MG63 (cell line): ENCODE data around the gene ABHD12. TPM values are rescaled to one million over a fixed set of nuclear protein-coding genes. Genes with fewer than 3 reads are reported as not detected.

Experiments
- DNase-seq: peaks from one replicate; pipeline ENCODE4 v3.0.0-alpha.2; 2020
- H3K27me3 ChIP-seq: fragments of 250-450 bp; sonication (Bioruptor Pico); 2 replicates; pipeline ENCODE4 v1.5.1; 2020; ENCODE audit warnings: mild to moderate bottlenecking, moderate library complexity
- H3K36me3 ChIP-seq: fragments of 250-450 bp; sonication (Bioruptor Pico); 2 replicates; pipeline ENCODE4 v1.5.1; 2020; ENCODE audit warnings: mild to moderate bottlenecking, moderate library complexity
- H3K4me3 ChIP-seq: fragments of 250-450 bp; sonication (Bioruptor Pico); 2 replicates; pipeline ENCODE4 v1.5.1; 2020; ENCODE audit warnings: mild to moderate bottlenecking, moderate library complexity
- H3K9me3 ChIP-seq: fragments of 250-450 bp; sonication (Bioruptor Pico); 2 replicates; pipeline ENCODE4 v1.5.1; 2020; ENCODE audit warnings: mild to moderate bottlenecking, moderate library complexity
- total RNA-seq: library from RNA; depleted of rRNA; stranded (reverse); fragments of >200 nt; shearing (Covaris generic); gene quantifications from 2 replicates; pipeline ENCODE4 v1.2.3, GENCODE V29; 2014; ENCODE audit warnings: low replicate concordance

ABHD12 gene
- total RNA-seq, 1 experiment from 2014 or later, result 15.9 TPM

DNA sequence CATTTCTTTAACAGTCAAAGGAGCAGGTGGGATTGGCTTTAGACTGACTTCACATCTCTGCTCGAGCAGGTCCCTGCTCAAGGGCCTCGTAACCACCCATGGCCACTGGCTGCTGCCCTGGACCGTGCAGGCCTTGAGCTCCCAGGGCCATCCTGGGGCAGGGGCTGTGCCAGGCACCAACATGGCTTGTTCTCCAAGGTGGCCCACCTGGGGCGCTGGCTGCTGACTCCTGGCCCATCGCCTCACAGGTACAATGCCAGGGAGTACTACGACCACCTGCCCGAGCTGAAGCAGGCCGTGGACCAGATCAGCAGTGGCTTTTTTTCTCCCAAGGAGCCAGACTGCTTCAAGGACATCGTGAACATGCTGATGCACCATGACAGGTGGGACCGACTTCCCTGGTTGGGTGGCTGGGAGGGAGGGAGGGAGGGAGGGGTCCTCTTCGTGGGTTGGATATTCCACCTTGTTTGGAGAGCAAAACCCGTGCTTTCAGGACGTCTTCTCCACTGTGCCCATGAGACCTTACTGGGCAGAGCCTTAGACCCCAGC is 96.7 kb downstream of the ABHD12 start:
- no peaks in the 10 kb centered on the region for H3K9me3 ChIP-seq

DNA sequence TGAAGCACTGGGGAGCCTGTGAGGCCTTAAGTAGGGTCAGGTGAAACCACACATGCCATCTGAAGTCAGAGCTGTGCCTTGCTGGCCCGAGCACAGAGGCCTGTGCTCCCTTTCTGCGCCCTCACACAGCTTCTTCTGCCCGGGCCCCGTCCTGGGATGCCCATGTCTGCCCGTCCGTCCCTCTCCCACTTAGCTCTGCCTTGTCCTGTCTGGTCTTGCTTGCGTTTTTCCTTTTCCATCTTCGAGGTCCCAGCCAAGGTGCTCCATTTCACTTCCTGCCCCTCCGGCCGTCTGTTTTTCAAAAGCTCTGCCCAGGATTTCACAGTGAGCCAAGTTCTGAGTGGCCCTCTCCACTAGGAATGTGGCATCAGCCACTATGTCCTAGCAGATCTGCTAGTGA is 97.1 kb downstream of the ABHD12 start:
- Histone ChIP-seq H3K27me3 (no peaks in the 10 kb centered on the region), H3K36me3 (peaks cover 6% of the 10 kb centered on the region; the same call in 1 of the 2 replicates), H3K9me3 (no peaks in the 10 kb centered on the region), H3K4me3 (no peak overlapping the region)
- no peak for DNase-seq

More for the DNA sequence above, 96.7 kb downstream of the ABHD12 start:
- H3K36me3 ChIP-seq, result peaks cover 6% of the 10 kb centered on the region; the same call in 1 of the 2 replicates
- no peaks in the 10 kb centered on the region for H3K27me3 ChIP-seq
- no peak for DNase-seq
- H3K4me3 ChIP-seq, result no peak overlapping the region

DNA sequence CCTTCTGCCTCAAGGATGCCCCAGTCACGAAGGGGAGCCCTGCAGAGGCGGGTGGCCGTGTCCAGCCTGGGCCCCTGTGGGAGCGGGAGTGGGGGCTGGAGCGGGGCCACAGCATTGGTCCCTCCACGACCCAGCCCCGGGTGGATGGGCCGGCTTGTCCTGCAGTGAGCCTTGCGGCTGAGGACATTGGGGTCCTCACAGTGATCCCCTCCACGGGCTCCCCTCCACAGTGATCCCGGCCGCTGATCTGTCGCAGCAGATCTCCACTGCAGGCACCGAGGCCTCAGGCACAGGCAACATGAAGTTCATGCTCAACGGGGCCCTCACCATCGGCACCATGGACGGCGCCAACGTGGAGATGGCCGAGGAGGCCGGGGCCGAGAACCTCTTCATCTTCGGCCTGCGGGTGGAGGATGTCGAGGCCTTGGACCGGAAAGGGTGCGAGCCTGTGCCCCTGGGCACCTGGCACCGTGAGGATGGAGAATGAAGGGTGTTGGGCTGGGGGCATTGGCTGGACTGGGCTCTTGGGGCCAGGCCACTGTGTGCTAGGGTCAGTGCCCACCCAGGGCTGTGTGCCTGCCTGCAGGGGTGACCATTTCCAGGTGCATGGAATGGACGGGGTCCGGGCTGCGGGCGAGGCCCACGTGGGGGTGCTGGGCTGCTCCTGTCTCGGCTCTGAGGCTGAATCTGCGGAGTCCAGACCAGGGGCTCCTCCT is 98.3 kb downstream of the ABHD12 start:
- Histone ChIP-seq H3K27me3 (no peaks in the 10 kb centered on the region), H3K9me3 (no peaks in the 10 kb centered on the region), H3K36me3 (peaks cover 3% of the 10 kb centered on the region; the same call in 1 of the 2 replicates), H3K4me3 (no peak overlapping the region)
- no peak for DNase-seq

DNA sequence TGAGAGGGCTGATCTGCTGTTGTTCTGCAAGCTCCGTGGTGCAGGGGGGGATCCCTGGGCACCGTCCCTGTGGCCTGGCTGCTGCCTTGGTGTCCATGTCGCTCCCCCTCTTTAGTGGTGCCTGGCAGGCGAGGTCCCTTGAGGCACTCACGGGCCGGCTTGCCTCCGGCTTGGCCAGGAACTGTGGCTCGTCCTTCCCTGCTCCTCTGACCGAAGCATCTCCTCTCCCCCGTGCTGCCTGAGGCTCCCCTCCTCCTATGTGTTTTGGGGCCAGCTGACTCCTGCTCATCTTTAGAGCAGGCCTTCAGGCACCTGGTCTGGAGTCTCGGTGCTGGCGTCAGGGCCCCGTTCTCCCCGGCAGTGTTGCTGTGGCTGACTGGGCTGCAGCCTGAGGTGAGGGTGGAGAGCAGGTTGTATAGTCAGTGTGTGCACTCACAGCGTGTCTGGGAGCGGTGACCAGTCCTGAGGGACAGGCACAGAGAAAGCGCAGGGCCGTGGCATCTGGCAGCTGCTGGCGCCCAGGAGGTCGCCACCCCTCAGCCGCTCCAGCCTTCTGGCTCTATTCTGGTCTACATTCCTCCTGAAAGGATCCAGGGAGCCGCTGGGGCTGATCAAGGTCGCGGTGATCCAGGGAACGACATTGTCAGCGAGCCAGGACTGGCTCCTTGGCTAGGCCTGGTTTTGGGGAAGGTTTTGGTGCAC is 99.1 kb downstream of the ABHD12 start:
- Histone ChIP-seq H3K27me3 (no peaks in the 10 kb centered on the region), H3K9me3 (no peaks in the 10 kb centered on the region), H3K4me3 (no peak overlapping the region), H3K36me3 (peaks cover 2% of the 10 kb centered on the region; the same call in 1 of the 2 replicates)
- no peak for DNase-seq

DNA sequence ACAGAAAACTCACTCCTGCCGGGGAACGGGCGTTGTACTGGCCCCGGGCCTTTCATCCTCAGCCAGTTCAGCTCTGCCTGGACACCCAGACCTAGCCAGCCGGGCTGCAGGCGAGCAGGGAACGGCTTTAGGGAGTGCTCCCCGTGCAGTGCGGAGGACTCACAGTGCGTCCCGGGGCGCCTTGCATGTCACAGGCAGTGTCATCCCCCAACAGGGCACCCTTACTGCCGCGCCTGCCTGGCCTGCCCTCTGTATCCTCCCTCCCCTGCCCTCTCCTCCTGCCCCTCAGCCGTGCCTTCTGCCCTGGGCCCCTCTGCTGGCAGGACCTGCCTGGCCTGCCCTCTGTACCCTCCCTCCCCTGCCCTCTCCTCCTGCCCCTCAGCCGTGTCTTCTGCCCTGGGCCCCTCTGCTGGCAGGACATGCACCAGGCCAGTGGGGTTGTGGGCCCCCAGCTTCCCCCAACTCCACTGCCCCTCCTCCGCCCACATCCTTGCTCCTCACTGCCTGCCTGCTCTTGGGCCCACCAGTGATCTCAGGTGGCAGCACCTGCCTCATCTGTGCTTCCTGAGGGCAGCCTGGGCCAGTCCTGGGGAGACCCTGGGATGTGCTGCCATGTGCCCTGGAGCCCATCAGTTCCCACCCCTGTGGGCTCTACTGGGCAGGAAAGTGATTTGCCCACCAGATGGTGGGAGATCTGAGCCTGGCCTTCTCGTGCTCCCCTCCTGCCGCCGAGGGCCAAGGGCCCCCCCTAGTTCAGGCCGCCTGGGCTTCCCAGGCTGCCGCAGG is 99.8 kb downstream of the ABHD12 start:
- Histone ChIP-seq H3K4me3 (no peak overlapping the region), H3K9me3 (no peaks in the 10 kb centered on the region), H3K36me3 (peaks cover 2% of the 10 kb centered on the region; the same call in 1 of the 2 replicates), H3K27me3 (no peaks in the 10 kb centered on the region)
- no peak for DNase-seq

DNA sequence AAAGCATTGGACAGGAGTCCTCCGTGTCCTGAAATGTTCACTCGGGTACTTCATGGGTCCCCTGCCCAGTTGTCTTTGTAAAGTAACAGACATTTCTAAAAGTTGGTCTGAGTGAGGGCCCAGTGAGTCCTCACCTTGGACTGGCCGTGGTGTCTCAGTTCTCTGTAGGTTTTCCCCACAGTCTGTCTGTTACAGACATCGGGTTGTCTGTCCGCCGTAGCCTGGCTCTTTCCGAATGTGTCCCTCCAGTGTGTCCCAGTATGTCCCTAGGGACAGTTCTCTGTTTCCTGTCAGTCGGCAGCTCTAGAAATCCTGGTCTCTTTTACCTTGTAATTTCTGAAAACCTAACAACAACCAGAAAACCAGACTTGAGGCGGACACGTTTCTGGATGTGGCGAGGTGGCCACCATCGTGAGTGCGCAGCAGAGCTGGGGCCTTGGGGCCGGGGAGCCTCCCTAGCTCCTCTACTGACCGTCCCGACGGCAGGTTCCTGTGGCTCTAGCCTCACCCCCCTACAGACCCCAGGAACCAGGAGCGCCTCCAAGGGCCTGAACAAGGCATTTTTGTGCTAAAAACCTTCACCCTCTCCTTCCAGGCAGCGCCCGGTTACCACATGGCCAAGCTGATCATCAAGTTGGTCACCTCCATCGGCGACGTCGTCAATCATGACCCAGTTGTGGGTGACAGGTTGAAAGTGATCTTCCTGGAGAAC is 100.6 kb downstream of the ABHD12 start:
- H3K27me3 ChIP-seq, result no peaks in the 10 kb centered on the region
- H3K4me3 ChIP-seq, result no peak overlapping the region
- no peaks in the 10 kb centered on the region for H3K9me3 ChIP-seq
- DNase-seq, result no peak
- peaks cover 2% of the 10 kb centered on the region; the same call in 1 of the 2 replicates for H3K36me3 ChIP-seq

DNA sequence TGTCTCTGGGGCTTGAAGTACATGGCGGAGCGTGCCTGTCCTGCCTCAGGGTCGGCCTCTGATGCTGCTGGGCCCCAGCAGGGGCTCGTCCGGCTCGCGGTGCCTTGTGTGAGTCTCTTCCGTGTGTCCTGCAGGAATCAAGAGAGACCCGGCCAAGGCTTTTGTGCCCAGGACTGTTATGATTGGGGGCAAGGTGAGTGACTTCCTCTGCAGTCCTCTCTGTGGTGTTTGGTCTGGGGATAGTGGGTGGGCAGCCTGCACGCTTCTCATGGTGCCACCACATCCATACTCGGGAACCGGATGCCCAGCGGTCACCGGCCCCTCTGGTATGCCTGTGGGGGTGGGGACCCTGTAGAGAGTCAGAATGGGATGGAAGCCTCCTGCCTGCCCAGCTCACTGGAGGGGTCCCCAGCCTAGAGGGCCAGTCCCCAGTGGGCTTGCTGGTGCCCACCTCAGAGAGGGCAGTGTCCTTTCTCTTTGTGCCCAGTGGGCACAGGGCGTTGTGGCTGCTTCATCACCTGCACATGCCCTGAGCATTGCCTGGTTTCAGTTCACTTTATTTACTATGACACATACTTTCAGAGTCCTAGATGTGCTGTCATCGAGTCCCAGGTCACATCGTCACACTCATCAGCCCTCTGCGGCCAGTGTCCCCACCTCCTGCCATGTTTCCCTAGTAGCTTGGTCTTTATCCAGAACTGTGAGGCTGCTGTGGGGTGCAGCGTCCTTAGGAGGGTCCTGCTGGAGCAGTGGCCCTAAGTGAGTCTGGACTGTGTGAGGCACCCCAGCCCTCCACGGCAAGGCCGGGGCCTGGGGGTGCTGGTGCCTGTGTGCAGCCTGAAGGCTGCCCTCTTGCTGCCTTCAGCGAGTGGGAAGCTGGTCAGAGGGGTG is 102.1 kb downstream of the ABHD12 start:
- Histone ChIP-seq H3K9me3 (no peaks in the 10 kb centered on the region), H3K36me3 (peaks cover 2% of the 10 kb centered on the region; the same call in 1 of the 2 replicates), H3K27me3 (no peaks in the 10 kb centered on the region), H3K4me3 (no peak overlapping the region)
- no peak for DNase-seq

DNA sequence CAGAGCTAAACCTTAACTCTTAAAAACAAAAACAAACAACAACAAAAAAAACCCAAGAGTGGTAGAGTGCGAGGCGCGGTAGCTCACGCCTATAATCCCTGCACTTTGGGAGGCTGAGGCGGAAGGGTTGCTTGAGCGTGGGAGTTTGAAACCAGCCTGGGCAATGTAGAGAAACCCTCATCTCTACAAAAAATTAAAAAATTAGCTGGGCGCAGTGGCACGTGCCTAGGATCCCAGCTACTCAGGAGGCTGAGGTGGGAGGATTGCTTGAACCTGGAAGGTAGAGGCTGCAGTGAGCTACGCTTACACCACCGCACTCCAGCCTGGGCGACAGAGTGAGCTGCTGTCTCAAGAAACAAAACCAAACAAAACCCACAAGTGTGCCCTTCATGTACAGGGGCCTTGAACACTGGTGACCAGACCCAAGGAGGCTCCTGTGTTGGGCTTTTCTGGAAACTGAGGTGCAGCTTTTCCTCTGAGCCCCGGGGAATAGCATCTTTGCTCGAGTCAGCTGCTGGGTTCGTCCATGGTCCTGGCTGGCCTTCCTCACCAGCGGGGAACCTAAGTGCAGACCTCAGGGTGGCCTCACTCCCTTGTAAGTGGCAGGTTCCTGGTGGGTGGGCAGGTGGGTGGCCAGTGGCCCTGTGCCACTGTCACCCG is 102.9 kb downstream of the ABHD12 start:
- Histone ChIP-seq H3K27me3 (no peaks in the 10 kb centered on the region), H3K36me3 (no peaks in the 10 kb centered on the region; the same call in 1 of the 2 replicates), H3K4me3 (no peak overlapping the region), H3K9me3 (no peaks in the 10 kb centered on the region)
- no peak for DNase-seq

DNA sequence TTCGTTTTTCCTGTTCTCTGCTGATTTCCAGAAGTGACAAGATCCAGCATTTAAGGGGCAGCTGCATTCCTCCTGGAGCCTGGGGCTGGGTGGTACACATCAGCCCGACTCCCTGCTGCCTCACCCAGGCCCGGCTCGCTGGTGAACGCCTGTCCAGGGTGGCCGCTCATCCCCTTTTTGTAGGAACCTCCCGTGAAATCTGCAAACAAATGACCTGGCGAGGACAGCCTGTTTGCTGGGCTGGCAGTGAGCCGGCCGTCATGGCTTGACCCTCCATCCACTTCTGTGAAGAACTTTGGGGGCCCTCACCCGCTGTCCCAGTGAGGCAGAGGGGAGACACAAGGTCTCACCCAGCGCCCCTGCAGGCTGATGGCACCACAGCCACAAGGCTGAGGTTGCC is 103.7 kb downstream of the ABHD12 start:
- no peak overlapping the region for H3K4me3 ChIP-seq
- no peaks in the 10 kb centered on the region for H3K27me3 ChIP-seq
- DNase-seq, result no peak
- H3K9me3 ChIP-seq, result no peaks in the 10 kb centered on the region
- H3K36me3 ChIP-seq, result peaks cover under 1% of the 10 kb centered on the region; the same call in 1 of the 2 replicates

DNA sequence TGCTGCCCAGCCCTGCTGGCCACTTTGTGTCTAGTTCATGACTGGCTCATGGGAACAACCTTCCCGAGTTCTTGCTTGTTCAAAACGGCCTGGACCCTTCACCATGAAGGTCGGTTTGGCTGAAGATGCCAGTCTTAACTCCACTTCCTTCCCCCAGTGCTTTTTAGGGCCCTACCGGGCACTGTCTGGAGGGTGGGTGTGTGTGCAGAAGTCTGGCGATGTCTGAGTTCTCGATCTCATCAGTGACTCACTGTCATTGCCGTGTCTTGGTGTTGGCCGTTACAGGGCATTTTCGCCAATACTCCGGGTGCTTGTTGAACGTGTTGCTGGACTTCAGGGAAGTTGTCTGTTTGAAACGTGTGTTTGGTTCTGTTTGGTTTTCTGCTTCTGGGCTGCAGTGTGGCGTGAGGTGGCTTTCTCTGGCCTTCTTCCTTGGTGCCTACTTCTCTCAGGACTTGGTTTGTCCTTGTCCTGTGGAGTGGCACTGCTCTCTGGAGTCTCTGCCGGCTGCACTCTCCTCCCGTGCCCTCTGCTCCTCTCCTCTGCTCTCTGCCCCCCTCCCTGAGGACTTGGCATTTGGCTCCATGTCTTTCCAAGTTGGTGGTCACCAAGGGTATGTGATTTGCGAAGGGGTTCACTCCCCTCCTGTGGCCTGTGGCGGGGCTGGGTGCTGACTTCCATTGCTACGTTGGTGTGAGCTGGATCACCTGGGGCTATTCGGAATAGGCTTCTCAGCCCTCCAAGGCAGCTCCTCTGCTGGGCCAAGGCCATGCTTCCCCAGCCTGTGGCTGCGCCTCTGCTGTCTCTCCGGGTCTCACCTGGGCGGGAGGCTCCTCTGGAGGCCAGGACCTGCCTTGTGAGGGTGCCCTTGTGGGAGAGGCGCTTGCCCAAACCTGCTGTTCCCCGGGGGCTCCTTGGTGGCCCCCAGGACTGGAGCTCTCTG is 104.5 kb downstream of the ABHD12 start:
- Histone ChIP-seq H3K27me3 (no peaks in the 10 kb centered on the region), H3K36me3 (peaks cover 2% of the 10 kb centered on the region; the same call in 1 of the 2 replicates)
- no peak for DNase-seq

DNA sequence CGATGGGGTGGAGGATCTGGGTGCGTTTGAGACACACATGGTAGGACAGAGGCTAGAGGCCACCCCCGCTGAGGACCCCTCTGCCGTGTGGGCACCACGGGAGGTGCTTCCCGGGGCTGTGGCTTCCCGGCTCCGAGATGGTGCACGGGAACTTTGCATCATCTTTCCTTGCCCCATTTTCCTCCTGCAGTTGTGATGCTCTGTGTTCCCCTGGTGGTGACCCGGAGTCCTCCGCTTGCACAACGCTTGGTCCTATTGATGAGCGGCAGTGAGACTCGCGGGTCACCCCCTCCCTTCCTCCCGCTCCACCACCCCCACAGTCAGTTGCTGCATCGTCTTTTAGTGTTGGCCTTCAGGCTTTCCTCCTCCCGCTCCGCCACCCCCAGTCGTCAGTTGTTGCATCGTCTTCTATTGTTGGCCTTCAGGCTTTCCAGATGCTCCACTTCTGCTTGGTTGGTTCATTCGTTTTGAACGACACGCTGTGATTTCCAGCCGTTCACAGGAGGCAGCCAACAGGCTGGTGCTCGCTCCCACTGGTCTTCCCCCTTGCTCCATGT is 105.5 kb downstream of the ABHD12 start:
- no peaks in the 10 kb centered on the region for H3K27me3 ChIP-seq
- no peak overlapping the region for H3K4me3 ChIP-seq
- peaks cover 2% of the 10 kb centered on the region; the same call in 1 of the 2 replicates for H3K36me3 ChIP-seq
- H3K9me3 ChIP-seq, result no peaks in the 10 kb centered on the region
- no peak for DNase-seq

More for the DNA sequence above, 104.5 kb downstream of the ABHD12 start:
- Histone ChIP-seq H3K9me3 (no peaks in the 10 kb centered on the region), H3K4me3 (no peak overlapping the region)

DNA sequence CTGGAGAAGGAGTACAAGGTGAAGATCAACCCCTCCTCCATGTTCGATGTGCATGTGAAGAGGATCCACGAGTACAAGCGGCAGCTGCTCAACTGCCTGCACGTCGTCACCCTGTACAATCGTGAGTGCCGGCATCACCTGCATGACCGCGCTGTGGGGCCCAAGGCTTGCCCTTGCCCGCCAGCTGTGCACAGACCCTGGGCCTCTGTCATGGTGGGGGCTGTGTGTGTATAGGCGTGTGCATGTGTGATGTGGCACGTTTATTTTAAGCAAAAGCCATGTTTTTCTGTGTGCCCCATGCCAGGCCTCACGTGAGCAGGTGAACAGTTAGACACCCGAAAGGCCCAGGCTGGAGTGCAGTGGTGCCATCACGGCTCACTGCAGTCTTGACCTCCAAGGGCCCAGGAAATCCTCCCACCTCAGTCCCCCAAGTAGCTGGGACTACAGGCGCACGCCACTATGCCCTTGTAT is 106.5 kb downstream of the ABHD12 start:
- DNase-seq, result no peak
- Histone ChIP-seq H3K4me3 (no peak overlapping the region), H3K36me3 (peaks cover 2% of the 10 kb centered on the region; the same call in 1 of the 2 replicates), H3K27me3 (no peaks in the 10 kb centered on the region), H3K9me3 (no peaks in the 10 kb centered on the region)

DNA sequence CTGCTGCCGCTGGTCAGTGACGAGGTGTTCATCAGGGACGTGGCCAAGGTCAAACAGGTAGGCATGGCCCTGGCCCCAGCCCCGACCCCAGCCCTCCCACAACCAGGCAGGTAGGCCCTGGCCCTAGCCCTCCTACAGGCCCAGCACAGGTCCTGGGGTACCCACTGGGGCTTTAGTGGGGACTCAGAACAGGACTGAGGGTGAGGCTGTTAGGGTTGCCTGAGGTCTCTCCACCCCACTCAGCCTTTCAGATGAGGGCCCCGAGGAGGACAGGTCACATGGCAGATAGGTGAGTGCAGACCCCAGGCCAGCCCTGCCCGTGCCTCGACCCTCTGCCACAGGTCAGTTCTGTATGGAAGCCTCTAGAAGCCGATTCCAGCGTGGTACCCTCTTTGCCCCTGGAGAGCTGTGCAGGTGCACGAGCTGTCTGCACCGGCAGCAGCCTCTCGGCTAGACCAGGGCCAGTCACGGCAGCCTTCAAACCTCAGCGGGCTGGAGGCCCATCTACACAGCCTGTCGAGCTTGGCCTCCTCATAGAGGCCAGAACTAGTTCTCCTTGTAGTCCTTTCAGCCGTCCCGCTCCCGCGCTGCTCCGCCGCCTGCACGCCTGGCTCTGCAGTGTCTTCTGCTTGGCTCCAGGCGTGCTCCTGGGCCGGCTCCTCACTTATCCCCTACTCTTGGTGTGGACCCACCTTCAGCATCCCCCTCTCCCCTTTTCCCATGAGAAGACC is 107.2 kb downstream of the ABHD12 start:
- DNase-seq, result no peak
- no peaks in the 10 kb centered on the region for H3K9me3 ChIP-seq
- no peak overlapping the region for H3K4me3 ChIP-seq
- H3K36me3 ChIP-seq, result peaks cover 2% of the 10 kb centered on the region; the same call in 1 of the 2 replicates
- no peaks in the 10 kb centered on the region for H3K27me3 ChIP-seq
